Spleen (tissue), 7 donors: ENCODE measurements around the gene CLDN1.

ENCODE experiments used
- CTCF ChIP-seq, 11 experiments: fragments of 200-600 bp in 7 of 11; fragments of 450-650 bp in 4 of 11; sonication (generic) in 4 of 11; IDR thresholded peaks in 8 of 11; conservative IDR thresholded peaks in 3 of 11; 1 replicate in 7 of 11; 2 replicates in 4 of 11; pipeline versions ENCODE4 v1.4.0 to v1.8.0; 2016 to 2021; ENCODE audit warnings: antibody characterized with exemption in 11 of 11, inconsistent platforms in 4 of 11, mild to moderate bottlenecking in 1 of 11
- POLR2A ChIP-seq, 3 donors: fragments of 450-650 bp; IDR thresholded peaks; one replicate each; pipeline ENCODE4 v1.5.1; 2017; ENCODE audit warnings: antibody characterized with exemption in 3 of 3, mild to moderate bottlenecking in 1 of 3
- POLR2AphosphoS5 ChIP-seq, 3 donors: sonication (generic); formaldehyde crosslinking; IDR thresholded peaks; one replicate each; pipeline ENCODE4 v1.5.1; 2017; ENCODE audit warnings: antibody characterized with exemption in 3 of 3
- donor health status: DM: no; HTN: no; CAD: no; lungs with moderate emphysema.
- donor health status: DM: no; HTN: no; CAD: no.
- donor health status: DM: no; HTN: no; CAD: no.

GRCh38 chr3:190338717-190339116 lies 16.5 kb upstream of the CLDN1 start:
- TF ChIP-seq CTCF (IDR thresholded peaks at IDR 0.05 in 8 of 11, conservative IDR thresholded peaks at IDR 0.05 in 3 of 11): no peak
- no peak for TF ChIP-seq POLR2A (IDR thresholded peaks at IDR 0.05)
- TF ChIP-seq POLR2AphosphoS5 (IDR thresholded peaks at IDR 0.05): no peak
